IgD-negative memory B cell (primary cell): ENCODE results near the gene C16orf95. TPM values are rescaled to one million over a fixed set of nuclear protein-coding genes. Genes with fewer than 3 reads are reported as not detected.

Experiments
- H3K27ac Mint-ChIP-seq, 3 donors: one replicate each; pipeline ENCODE4 v1.8.0; 2020 to 2022; ENCODE audit warnings: mild to moderate bottlenecking in 3 of 3, mixed read lengths in 3 of 3, moderate library complexity in 1 of 3
- H3K27me3 Mint-ChIP-seq: one replicate; pipeline ENCODE4 v1.8.0; 2021; ENCODE audit warnings: mixed read lengths
- H3K36me3 Mint-ChIP-seq: one replicate; pipeline ENCODE4 v1.8.0; 2020; ENCODE audit warnings: mild to moderate bottlenecking, mixed read lengths
- H3K4me1 Mint-ChIP-seq, 3 donors: one replicate each; pipeline ENCODE4 v1.8.0; 2020 to 2022; ENCODE audit warnings: mixed read lengths in 3 of 3, mild to moderate bottlenecking in 1 of 3
- H3K4me3 Mint-ChIP-seq, 4 donors: one replicate each; pipeline ENCODE4 v1.8.0; 2020 to 2022; ENCODE audit warnings: mild to moderate bottlenecking in 4 of 4, mixed read lengths in 4 of 4, moderate library complexity in 3 of 4
- H3K9me3 Mint-ChIP-seq, 3 donors: one replicate each; pipeline ENCODE4 v1.8.0; 2020 to 2021; ENCODE audit warnings: mixed read lengths in 3 of 3, mild to moderate bottlenecking in 1 of 3
- polyA plus RNA-seq: library from polyadenylated mRNA; unstranded; fragments of 300-500 nt; fragmentation: Illumina TruSeq; gene quantifications from one replicate; pipeline ENCODE4 v1.2.3, GENCODE V29; 2021

C16orf95 gene
- polyA plus RNA-seq, 1 donor from 2014 or later: 1.0 TPM

- Mint-ChIP-seq H3K36me3 (peaks cover 5% of the 10 kb centered on the region), H3K4me1 (peaks cover 0 to 6% (median 0%) of the 10 kb centered on the region in 3 donors), H3K27me3 (no peaks in the 10 kb centered on the region), H3K27ac (no peak overlapping the region), H3K4me3 (no peak overlapping the region), H3K9me3 (no peaks in the 10 kb centered on the region)
Observed at GRCh38 chr16:87352818-87353217, 35.6 kb upstream of the C16orf95 start.

- Mint-ChIP-seq H3K4me3 (no peak overlapping the region), H3K4me1 (peaks cover 0 to 6% (median 0%) of the 10 kb centered on the region in 3 donors), H3K27ac (no peak overlapping the region), H3K27me3 (no peaks in the 10 kb centered on the region), H3K36me3 (peaks cover 5% of the 10 kb centered on the region), H3K9me3 (no peaks in the 10 kb centered on the region)
Observed at GRCh38 chr16:87351320-87351698, 34.1 kb upstream of the C16orf95 start.

GRCh38 chr16:87350681-87351319, 33.6 kb upstream of the C16orf95 start:
- Mint-ChIP-seq H3K4me1 (peaks cover 0 to 6% (median 0%) of the 10 kb centered on the region in 3 donors), H3K9me3 (no peaks in the 10 kb centered on the region), H3K27me3 (no peaks in the 10 kb centered on the region), H3K27ac (peak overlapping the region in 1 of 3 donors; percentile 20), H3K4me3 (no peak overlapping the region), H3K36me3 (peaks cover 5% of the 10 kb centered on the region)

GRCh38 chr16:87350031-87350430, 32.8 kb upstream of the C16orf95 start:
- Mint-ChIP-seq H3K4me3 (no peak overlapping the region), H3K27ac (peak overlapping the region in 1 of 3 donors; percentile 20), H3K27me3 (no peaks in the 10 kb centered on the region), H3K4me1 (peaks cover 0 to 6% (median 3%) of the 10 kb centered on the region in 3 donors), H3K36me3 (peaks cover 5% of the 10 kb centered on the region), H3K9me3 (no peaks in the 10 kb centered on the region)

GRCh38 chr16:87348616-87349157, 31.5 kb upstream of the C16orf95 start:
- Mint-ChIP-seq H3K36me3 (peaks cover 5% of the 10 kb centered on the region), H3K9me3 (no peaks in the 10 kb centered on the region), H3K4me3 (no peak overlapping the region), H3K27me3 (no peaks in the 10 kb centered on the region), H3K27ac (peak overlapping the region in 1 of 3 donors; percentile 71), H3K4me1 (peaks cover 0 to 6% (median 4%) of the 10 kb centered on the region in 3 donors)

- H3K27ac Mint-ChIP-seq: no peak overlapping the region
- no peaks in the 10 kb centered on the region for H3K27me3 Mint-ChIP-seq
- H3K4me1 Mint-ChIP-seq: peaks cover 0 to 6% (median 4%) of the 10 kb centered on the region in 3 donors
- peaks cover 5% of the 10 kb centered on the region for H3K36me3 Mint-ChIP-seq
- H3K9me3 Mint-ChIP-seq: no peaks in the 10 kb centered on the region
- no peak overlapping the region for H3K4me3 Mint-ChIP-seq
Observed at GRCh38 chr16:87347932-87348615, 30.9 kb upstream of the C16orf95 start.

GRCh38 chr16:87346517-87347060, 29.4 kb upstream of the C16orf95 start:
- Mint-ChIP-seq H3K9me3 (no peaks in the 10 kb centered on the region), H3K36me3 (peaks cover 8% of the 10 kb centered on the region), H3K4me3 (no peak overlapping the region), H3K27me3 (no peaks in the 10 kb centered on the region), H3K4me1 (peaks cover 0 to 6% (median 4%) of the 10 kb centered on the region in 3 donors), H3K27ac (peak overlapping the region in 1 of 3 donors; percentile 31)

- Mint-ChIP-seq H3K4me1 (peaks cover 0 to 6% (median 4%) of the 10 kb centered on the region in 3 donors), H3K27ac (no peak overlapping the region), H3K9me3 (no peaks in the 10 kb centered on the region), H3K4me3 (no peak overlapping the region), H3K36me3 (peaks cover 9% of the 10 kb centered on the region), H3K27me3 (no peaks in the 10 kb centered on the region)
Observed at GRCh38 chr16:87345726-87346424, 28.7 kb upstream of the C16orf95 start.

GRCh38 chr16:87344931-87345631, 27.9 kb upstream of the C16orf95 start:
- Mint-ChIP-seq H3K36me3 (peaks cover 9% of the 10 kb centered on the region), H3K4me3 (peak overlapping the region in 1 of 4 donors; percentile 45), H3K4me1 (peaks cover 0 to 6% (median 4%) of the 10 kb centered on the region in 3 donors), H3K27me3 (no peaks in the 10 kb centered on the region), H3K27ac (no peak overlapping the region), H3K9me3 (no peaks in the 10 kb centered on the region)

- Mint-ChIP-seq H3K36me3 (peaks cover 7% of the 10 kb centered on the region), H3K27ac (peak overlapping the region in 1 of 3 donors; percentile 27), H3K27me3 (no peaks in the 10 kb centered on the region), H3K4me3 (peak overlapping the region in 1 of 4 donors; percentile 3), H3K9me3 (no peaks in the 10 kb centered on the region), H3K4me1 (peaks cover 0 to 4% (median 3%) of the 10 kb centered on the region in 3 donors)
Observed at GRCh38 chr16:87344165-87344930, 27.2 kb upstream of the C16orf95 start.

- no peak overlapping the region for H3K27ac Mint-ChIP-seq
- peaks cover 4% of the 10 kb centered on the region for H3K36me3 Mint-ChIP-seq
- peaks cover 0 to 4% (median 0%) of the 10 kb centered on the region in 3 donors for H3K4me1 Mint-ChIP-seq
- no peaks in the 10 kb centered on the region for H3K27me3 Mint-ChIP-seq
- no peak overlapping the region for H3K4me3 Mint-ChIP-seq
- H3K9me3 Mint-ChIP-seq: no peaks in the 10 kb centered on the region
Observed at GRCh38 chr16:87343753-87344050, 26.5 kb upstream of the C16orf95 start.

GRCh38 chr16:87342978-87343752, 26.0 kb upstream of the C16orf95 start:
- Mint-ChIP-seq H3K27ac (no peak overlapping the region), H3K9me3 (no peaks in the 10 kb centered on the region), H3K4me3 (no peak overlapping the region), H3K36me3 (peaks cover 4% of the 10 kb centered on the region), H3K4me1 (peaks cover 0 to 4% (median 0%) of the 10 kb centered on the region in 3 donors), H3K27me3 (no peaks in the 10 kb centered on the region)

- no peaks in the 10 kb centered on the region for H3K27me3 Mint-ChIP-seq
- no peaks in the 10 kb centered on the region for H3K9me3 Mint-ChIP-seq
- no peak overlapping the region for H3K27ac Mint-ChIP-seq
- peaks cover 4% of the 10 kb centered on the region for H3K36me3 Mint-ChIP-seq
- peaks cover 0 to 6% (median 0%) of the 10 kb centered on the region in 3 donors for H3K4me1 Mint-ChIP-seq
- H3K4me3 Mint-ChIP-seq: no peak overlapping the region
Observed at GRCh38 chr16:87342504-87342903, 25.3 kb upstream of the C16orf95 start.
